ENCODE data around the gene EIF5B. TPM values are rescaled to one million over a fixed set of nuclear protein-coding genes. Genes with fewer than 3 reads are reported as not detected.

EIF5B gene
- polyA plus RNA-seq, 1 donor from 2014 or later: 13.8 TPM

DNA sequence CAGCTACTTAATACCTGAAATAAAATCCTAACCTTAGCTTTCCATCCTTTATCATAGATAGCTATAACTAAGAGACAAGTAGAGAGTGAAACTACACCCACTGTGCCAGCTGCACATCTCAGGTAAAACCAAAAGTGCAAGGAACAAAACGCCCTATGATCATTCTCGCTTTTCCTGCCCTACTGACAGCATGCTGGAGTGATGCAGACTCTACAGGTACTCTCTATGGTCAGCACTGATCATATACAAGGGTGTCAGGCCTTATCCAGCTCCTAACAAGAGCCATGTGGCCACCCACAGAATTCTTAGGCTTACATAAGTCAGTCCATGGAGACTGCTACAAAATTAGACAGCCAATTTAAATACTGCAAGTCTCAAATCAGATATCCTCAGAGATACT lies 107.0 kb downstream of the EIF5B start:
- Mint-ChIP-seq H3K27ac (peak overlapping the region in 1 of 3 donors; percentile 47), H3K27me3 (no peaks in the 10 kb centered on the region), H3K36me3 (peaks cover 2% of the 10 kb centered on the region), H3K4me3 (no peak overlapping the region), H3K4me1 (peaks cover 0 to 5% (median 3%) of the 10 kb centered on the region in 3 donors), H3K9me3 (no peaks in the 10 kb centered on the region)

- no peaks in the 10 kb centered on the region for H3K9me3 Mint-ChIP-seq
- H3K27me3 Mint-ChIP-seq: no peaks in the 10 kb centered on the region
- H3K36me3 Mint-ChIP-seq: peaks cover 2% of the 10 kb centered on the region
- H3K4me1 Mint-ChIP-seq: peaks cover 0 to 5% (median 3%) of the 10 kb centered on the region in 3 donors
- H3K4me3 Mint-ChIP-seq: no peak overlapping the region
- H3K27ac Mint-ChIP-seq: peak overlapping the region in 1 of 3 donors; percentile 47
Observed at GRCh38 chr2:99445065-99445464, 107.9 kb downstream of the EIF5B start.

- no peak overlapping the region for H3K4me3 Mint-ChIP-seq
- no peaks in the 10 kb centered on the region for H3K9me3 Mint-ChIP-seq
- peaks cover 11% of the 10 kb centered on the region for H3K36me3 Mint-ChIP-seq
- no peak overlapping the region for H3K27ac Mint-ChIP-seq
- no peaks in the 10 kb centered on the region for H3K27me3 Mint-ChIP-seq
- peaks cover 4 to 10% (median 5%) of the 10 kb centered on the region in 3 donors for H3K4me1 Mint-ChIP-seq
Observed at GRCh38 chr2:99448556-99448955, 111.4 kb downstream of the EIF5B start.

GRCh38 chr2:99450199-99450598 lies 113.0 kb downstream of the EIF5B start:
- Mint-ChIP-seq H3K27ac (no peak overlapping the region), H3K4me3 (no peak overlapping the region), H3K4me1 (peaks cover 4 to 9% (median 4%) of the 10 kb centered on the region in 3 donors), H3K36me3 (peaks cover 11% of the 10 kb centered on the region), H3K27me3 (no peaks in the 10 kb centered on the region), H3K9me3 (no peaks in the 10 kb centered on the region)

Other genes with a start within 250 kb of the EIF5B start
- gene C2orf15, start 195.7 kb upstream of the EIF5B start, polyA plus RNA-seq: 2.0 TPM
- gene TSGA10, start 182.4 kb upstream of the EIF5B start, polyA plus RNA-seq: 19.7 TPM
- 18.5 TPM for gene LIPT1, start 182.4 kb upstream of the EIF5B start, polyA plus RNA-seq
- 43.2 TPM for gene MITD1, start 156.3 kb upstream of the EIF5B start, polyA plus RNA-seq
- 16.7 TPM for gene MRPL30, start 156.2 kb upstream of the EIF5B start, polyA plus RNA-seq
- gene LYG2, start 81.7 kb upstream of the EIF5B start, polyA plus RNA-seq: not detected
- gene LYG1, start 36.2 kb upstream of the EIF5B start, polyA plus RNA-seq: 0.48 TPM
- gene TXNDC9, start 1.1 kb upstream of the EIF5B start, polyA plus RNA-seq: 48.2 TPM
- gene REV1, start 152.6 kb downstream of the EIF5B start, polyA plus RNA-seq: 15.8 TPM

Data from IgD-negative memory B cell (primary cell).